C4-2B (cell line): ENCODE results near the gene HSPG2.

Experiments
- H3K27ac ChIP-seq: fragments of 450-650 bp; 2 replicates; pipeline ENCODE4 v1.5.1; 2017
- CTCF ChIP-seq: fragments of 450-650 bp; conservative IDR thresholded peaks from 2 replicates; pipeline ENCODE4 v1.5.1; 2017; ENCODE audit warnings: mild to moderate bottlenecking
- ZFX ChIP-seq: fragments of 450-650 bp; IDR thresholded peaks from 2 replicates; pipeline ENCODE4 v1.6.1; 2017

HSPG2 gene

GRCh38 chr1:21942464-21942863 is 5.4 kb upstream of the HSPG2 start:
- no peak overlapping the region for H3K27ac ChIP-seq
- TF ChIP-seq ZFX, result no peak
- TF ChIP-seq CTCF, result no peak

GRCh38 chr1:21941370-21941769 is 4.3 kb upstream of the HSPG2 start:
- no peak overlapping the region for H3K27ac ChIP-seq
- TF ChIP-seq ZFX, result no peak
- no peak for TF ChIP-seq CTCF

- no peak overlapping the region for H3K27ac ChIP-seq
- TF ChIP-seq ZFX, result no peak
- no peak for TF ChIP-seq CTCF
Measured at GRCh38 chr1:21940492-21940891, 3.4 kb upstream of the HSPG2 start.

DNA sequence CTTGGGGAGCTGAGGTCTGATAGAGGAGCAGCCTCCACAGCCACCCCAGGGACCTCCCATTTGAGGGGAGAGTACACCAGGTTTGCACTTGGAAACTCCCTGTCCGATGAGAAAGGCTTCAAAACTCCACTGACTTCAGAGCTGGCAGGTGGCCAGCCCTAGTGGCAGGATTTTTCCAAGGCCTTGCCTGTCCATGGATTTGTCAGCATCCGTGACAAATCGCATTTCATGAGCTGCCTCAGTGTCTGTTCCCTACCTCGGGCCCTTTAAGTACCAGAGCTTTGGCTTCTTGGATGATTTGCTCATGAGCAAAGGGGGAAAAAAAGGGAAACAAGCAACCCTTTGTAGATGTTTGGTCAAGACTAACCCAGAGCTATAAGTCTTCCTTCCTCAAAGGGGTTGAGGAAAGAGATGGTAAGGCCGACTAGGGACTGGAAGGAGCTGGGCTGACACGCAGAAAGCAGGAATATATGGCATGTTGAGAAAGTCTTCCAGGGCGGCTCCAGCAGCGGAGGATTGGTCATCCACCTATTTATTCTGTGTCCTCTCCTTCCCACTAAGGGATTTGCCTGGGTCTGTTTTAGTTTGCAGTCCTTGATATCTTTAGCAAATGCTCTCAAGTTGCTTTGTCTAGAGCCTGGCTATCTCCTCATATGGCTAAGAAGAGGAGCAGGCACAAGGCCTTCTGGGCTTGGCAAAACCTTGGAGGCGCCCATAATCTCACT is 2.7 kb upstream of the HSPG2 start:
- no peak overlapping the region for H3K27ac ChIP-seq
- peak; percentile 18 for TF ChIP-seq CTCF
- no peak for TF ChIP-seq ZFX

DNA sequence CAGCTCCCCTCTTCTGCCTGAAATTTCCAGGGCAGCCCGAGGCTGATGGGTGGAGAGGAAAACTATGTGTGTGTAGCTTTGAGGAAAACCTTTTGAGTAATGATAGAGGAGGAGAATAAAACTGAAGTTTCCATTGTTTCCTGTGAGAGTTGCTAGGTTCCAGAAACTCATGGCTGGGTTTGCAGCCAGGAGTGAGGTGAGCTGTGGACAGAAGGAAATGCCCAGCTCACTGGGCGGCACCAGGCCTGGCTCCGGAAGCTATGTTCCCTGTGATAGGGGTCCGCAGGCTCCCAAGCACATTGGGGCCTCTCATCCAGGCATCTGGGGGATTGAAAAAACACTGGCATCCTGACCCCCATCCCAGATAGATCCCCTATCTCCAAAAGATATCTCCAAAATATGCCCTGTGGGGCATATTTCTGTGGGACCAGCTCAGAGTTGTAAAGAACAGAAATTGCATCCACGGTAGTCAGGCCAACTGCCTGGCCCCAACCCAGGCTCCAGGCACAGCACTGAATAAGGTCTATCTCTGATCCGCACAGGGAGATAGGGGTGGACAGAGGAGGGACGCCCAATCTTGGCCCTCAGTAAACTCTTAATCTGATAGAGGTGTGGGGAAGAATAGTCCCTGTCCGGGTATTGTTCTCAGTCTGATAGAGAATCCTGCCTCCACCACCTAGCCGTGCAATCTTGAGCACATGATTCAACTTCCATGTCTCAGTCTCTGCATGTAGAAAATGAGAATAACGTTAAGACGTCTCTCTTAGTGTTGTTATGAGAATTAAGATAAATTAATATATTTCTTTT is 1.8 kb upstream of the HSPG2 start:
- H3K27ac ChIP-seq, result no peak overlapping the region
- TF ChIP-seq ZFX, result no peak
- TF ChIP-seq CTCF, result no peak

- peak overlapping the region; percentile 58 for H3K27ac ChIP-seq
Measured at GRCh38 chr1:21937372-21938121, 437 bp upstream of the HSPG2 start.

More at GRCh38 chr1:21937372-21938121, 437 bp upstream of the HSPG2 start:
- TF ChIP-seq ZFX (peak; percentile 34), CTCF (no peak)
